ENCODE data around the gene MYL10. TPM values are rescaled to one million over a fixed set of nuclear protein-coding genes. Genes with fewer than 3 reads are reported as not detected.

MYL10 gene
- total RNA-seq, 1 experiment from 2014 or later: not detected

GRCh38 chr7:101582971-101583370 lies 46.1 kb downstream of the MYL10 start:
- H3K9ac ChIP-seq (ENCODE audit: low read length): no peak overlapping the region
- no peak overlapping the region for H3K27ac ChIP-seq (ENCODE audit: low read depth, low read length)
- RAD21 ChIA-PET (ENCODE audit: low non-redundant PET in 1 of 2, low total read pairs in 2 of 2, uncharacterized antibody in 2 of 2, unreplicated experiment in 2 of 2): no interaction called here
- ATAC-seq (no peak), DNase-seq (ENCODE audit: low read depth, low spot score) (no peak)
- H3K27me3 ChIP-seq (ENCODE audit: insufficient read depth, low read length): no peaks in the 10 kb centered on the region
- H3K79me2 ChIP-seq (ENCODE audit: insufficient read depth, low read length): no peaks in the 10 kb centered on the region
- CTCF ChIA-PET: no interaction called here
- POLR2A ChIA-PET: no interaction called here
- H3K36me3 ChIP-seq (ENCODE audit: control insufficient read depth in 1 of 2, insufficient read depth in 2 of 2, low read length in 2 of 2): no peaks in the 10 kb centered on the region
- H3K4me2 ChIP-seq (ENCODE audit: low read length): no peak overlapping the region
- H3K4me3 ChIP-seq (replicated peaks in 1 of 2; ENCODE audit: low read depth in 1 of 2, low read length in 2 of 2): no peak overlapping the region
- no peak overlapping the region for H2AFZ ChIP-seq (ENCODE audit: low read depth, low read length, poor library complexity, severe bottlenecking)
- H3K9me3 ChIP-seq (ENCODE audit: control insufficient read depth in 1 of 2, insufficient read depth in 1 of 2, low read depth in 1 of 2, low read length in 2 of 2): peaks cover 0 to 11% of the 10 kb centered on the region in 2 experiments; a peak in 1 of 4 replicates
- H4K20me1 ChIP-seq (ENCODE audit: insufficient read depth): no peaks in the 10 kb centered on the region
- BruUV-seq (replicated peaks): no TSS peak
- intact Hi-C loops (cut with micrococcal nuclease): no loop called here
- H3K9me2 ChIP-seq (ENCODE audit: insufficient read depth): no peaks in the 10 kb centered on the region
- no peak for TF ChIP-seq FOSL1 (IDR thresholded peaks at IDR 0.05; ENCODE audit: low read depth)
- no peak for TF ChIP-seq POLR2AphosphoS5 (IDR thresholded peaks at IDR 0.05; ENCODE audit: low read depth, low read length)
- TF ChIP-seq ZNF274 (IDR thresholded peaks at IDR 0.05; ENCODE audit: low read depth, low read length): no peak
- no peak for TF ChIP-seq ATF3 (IDR thresholded peaks at IDR 0.05)
- TF ChIP-seq SIN3A (IDR thresholded peaks at IDR 0.05; ENCODE audit: low read depth): no peak
- no peak for TF ChIP-seq CBX3 (IDR thresholded peaks at IDR 0.05; ENCODE audit: low read depth)
- no peak for TF ChIP-seq RAD21 (IDR thresholded peaks at IDR 0.05; ENCODE audit: low read depth)
- no peak for TF ChIP-seq CEBPB (IDR thresholded peaks at IDR 0.05; ENCODE audit: low read depth)
- TF ChIP-seq TCF7L2 (IDR thresholded peaks at IDR 0.05; ENCODE audit: borderline replicate concordance, extremely low read depth, insufficient read depth, insufficient read length): no peak
- peaks cover 0 to 3% of the 10 kb centered on the region in 2 experiments; a peak in 2 of 4 replicates for H3K4me1 ChIP-seq (ENCODE audit: control insufficient read depth in 1 of 2, insufficient read depth in 2 of 2, low read length in 2 of 2)

- Histone ChIP-seq H3K79me2 (ENCODE audit: insufficient read depth, low read length) (no peaks in the 10 kb centered on the region), H3K27ac (ENCODE audit: low read depth, low read length) (no peak overlapping the region), H3K4me1 (ENCODE audit: control insufficient read depth in 1 of 2, insufficient read depth in 2 of 2, low read length in 2 of 2) (peaks cover 0 to 8% of the 10 kb centered on the region in 2 experiments; a peak in 2 of 4 replicates), H3K9ac (ENCODE audit: low read length) (no peak overlapping the region), H3K9me2 (ENCODE audit: insufficient read depth) (no peaks in the 10 kb centered on the region), H3K4me2 (ENCODE audit: low read length) (no peak overlapping the region), H3K9me3 (ENCODE audit: control insufficient read depth in 1 of 2, insufficient read depth in 1 of 2, low read depth in 1 of 2, low read length in 2 of 2) (peaks cover 0 to 11% of the 10 kb centered on the region in 2 experiments; a peak in 1 of 4 replicates), H2AFZ (ENCODE audit: low read depth, low read length, poor library complexity, severe bottlenecking) (no peak overlapping the region), H4K20me1 (ENCODE audit: insufficient read depth) (no peaks in the 10 kb centered on the region), H3K4me3 (replicated peaks in 1 of 2; ENCODE audit: low read depth in 1 of 2, low read length in 2 of 2) (no peak overlapping the region), H3K36me3 (ENCODE audit: control insufficient read depth in 1 of 2, insufficient read depth in 2 of 2, low read length in 2 of 2) (no peaks in the 10 kb centered on the region), H3K27me3 (ENCODE audit: insufficient read depth, low read length) (no peaks in the 10 kb centered on the region)
- intact Hi-C loops (cut with micrococcal nuclease): no loop called here
- ChIA-PET POLR2A (no interaction called here), RAD21 (ENCODE audit: low non-redundant PET in 1 of 2, low total read pairs in 2 of 2, uncharacterized antibody in 2 of 2, unreplicated experiment in 2 of 2) (no interaction called here), CTCF (no interaction called here)
- ATAC-seq: no peak
- no peak for TF ChIP-seq POLR2AphosphoS5 (IDR thresholded peaks at IDR 0.05; ENCODE audit: low read depth, low read length)
- TF ChIP-seq ZNF274 (IDR thresholded peaks at IDR 0.05; ENCODE audit: low read depth, low read length): no peak
- no peak for TF ChIP-seq TCF7L2 (IDR thresholded peaks at IDR 0.05; ENCODE audit: borderline replicate concordance, extremely low read depth, insufficient read depth, insufficient read length)
- BruUV-seq (replicated peaks): no TSS peak
- no peak for DNase-seq (ENCODE audit: low read depth, low spot score)
Observed at GRCh38 chr7:101581891-101582290, 47.2 kb downstream of the MYL10 start.
